Endodermal cell (in vitro differentiated cells): ENCODE measurements around the gene OSBPL7. TPM values are rescaled to one million over a fixed set of nuclear protein-coding genes. Genes with fewer than 3 reads are reported as not detected.

Experiments used
- DNase-seq: peaks from one replicate; pipeline ENCODE4 v3.0.0-alpha.2; 2017
- H3K27ac ChIP-seq: 2 replicates; pipeline ENCODE4 v1.5.1; 2013; ENCODE audit warnings: mild to moderate bottlenecking, low read depth, low read length, moderate library complexity
- H3K27me3 ChIP-seq: 2 replicates; pipeline ENCODE4 v1.6.1; 2013; ENCODE audit warnings: mild to moderate bottlenecking, low read length, moderate library complexity; ENCODE audit not compliant: insufficient read depth, control insufficient read depth, poor library complexity, severe bottlenecking
- H3K36me3 ChIP-seq: 2 replicates; pipeline ENCODE4 v1.7.0; 2013; ENCODE audit warnings: mild to moderate bottlenecking, low read length, moderate library complexity; ENCODE audit not compliant: control insufficient read depth, insufficient read depth
- H3K4me1 ChIP-seq: one replicate; pipeline ENCODE4 v1.7.0; 2013; ENCODE audit warnings: low read length; ENCODE audit not compliant: control insufficient read depth, insufficient read depth
- H3K4me3 ChIP-seq: 2 replicates; pipeline ENCODE4 v1.5.1; 2013; ENCODE audit warnings: mild to moderate bottlenecking, low read length, moderate library complexity
- H3K9ac ChIP-seq: 2 replicates; pipeline ENCODE4 v1.6.1; 2013; ENCODE audit warnings: mild to moderate bottlenecking, low read length, moderate library complexity; ENCODE audit not compliant: poor library complexity, severe bottlenecking; ENCODE audit errors: extremely low read depth
- H3K9me3 ChIP-seq: 2 replicates; pipeline ENCODE4 v1.6.1; 2013; ENCODE audit warnings: mild to moderate bottlenecking, low read length, moderate library complexity; ENCODE audit not compliant: control insufficient read depth
- H3K27ac Mint-ChIP-seq: 2 replicates; pipeline ENCODE4 v1.8.0; 2020; ENCODE audit warnings: mixed read lengths
- H3K27me3 Mint-ChIP-seq: 2 replicates; pipeline ENCODE4 v1.8.0; 2021; ENCODE audit warnings: mild to moderate bottlenecking, mixed read lengths; ENCODE audit not compliant: insufficient read depth
- H3K36me3 Mint-ChIP-seq: 2 replicates; pipeline ENCODE4 v1.8.0; 2020; ENCODE audit warnings: low read depth, mixed read lengths
- H3K4me1 Mint-ChIP-seq: 2 replicates; pipeline ENCODE4 v1.8.0; 2020; ENCODE audit warnings: mixed read lengths
- H3K4me3 Mint-ChIP-seq: 2 replicates; pipeline ENCODE4 v1.8.0; 2020; ENCODE audit warnings: mild to moderate bottlenecking, moderate library complexity, mixed read lengths
- H3K9me3 Mint-ChIP-seq: 2 replicates; pipeline ENCODE4 v1.8.0; 2020; ENCODE audit warnings: mild to moderate bottlenecking, mixed read lengths
- CTCF ChIP-seq: fragments of 200-600 bp; sonication (generic); conservative IDR thresholded peaks from 2 replicates; pipeline ENCODE4 v1.5.0; 2021; ENCODE audit warnings: antibody characterized with exemption, mild to moderate bottlenecking
- WGBS, 2 experiments: methylation state at CpG; one replicate each; pipeline versions ENCODE4 v1.1.5 to v1.1.7; 2013; ENCODE audit warnings: missing lambda C conversion rate in 2 of 2, mixed read lengths in 1 of 2; ENCODE audit not compliant: insufficient coverage in 1 of 2, insufficient read length in 1 of 2; 5-methylcytosine and 5-hydroxymethylcytosine counted together
- total RNA-seq, 2 donors: library from RNA; stranded (reverse); fragmentation: NEBNext Ultra II Directional in 1 of 2; extraction: Animal tissue kit (Norgen Biotek cat#: 25700) in 1 of 2; gene quantifications; 2 replicates in 1 of 2; 3 replicates in 1 of 2; pipeline ENCODE4 v1.2.1, GENCODE V29; 2021

The OSBPL7 gene
- total RNA-seq, 2 donors from 2014 or later, result 11.4 to 15.5 TPM

DNA sequence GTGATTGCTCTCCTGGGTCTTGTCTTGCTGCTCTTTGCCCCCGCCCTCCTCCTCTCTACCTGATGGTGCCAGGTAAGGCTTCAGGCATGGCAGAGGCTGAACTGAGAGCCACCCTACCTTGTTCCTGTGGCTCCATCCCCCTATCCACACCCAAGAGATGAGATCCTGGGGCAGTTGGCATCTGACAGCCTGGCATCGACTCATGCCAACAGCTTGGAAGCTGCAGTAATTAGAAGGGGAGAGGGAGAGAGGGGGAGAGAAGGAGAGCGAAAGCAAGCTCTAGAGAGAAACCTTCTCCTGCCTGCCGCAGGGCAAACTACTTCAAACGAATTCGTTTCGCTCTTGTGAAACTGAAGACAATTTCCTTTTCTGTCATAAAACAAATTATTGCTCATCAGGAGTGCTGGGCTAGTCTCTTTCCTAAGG, 43.2 kb upstream of the OSBPL7 start:
- peaks cover 18% of the 10 kb centered on the region for H3K27me3 ChIP-seq
- no peak overlapping the region for H3K9ac ChIP-seq
- no peaks in the 10 kb centered on the region for H3K9me3 Mint-ChIP-seq
- 76 to 88% methylated on average over 6 to 7 of the region's 7 CpGs for WGBS, 2 experiments
- H3K36me3 ChIP-seq, result no peaks in the 10 kb centered on the region
- H3K4me1 ChIP-seq, result no peaks in the 10 kb centered on the region
- no peaks in the 10 kb centered on the region for H3K9me3 ChIP-seq
- no peak overlapping the region for H3K4me3 Mint-ChIP-seq
- no peak for DNase-seq
- no peaks in the 10 kb centered on the region for H3K36me3 Mint-ChIP-seq
- H3K4me1 Mint-ChIP-seq, result peaks cover 8% of the 10 kb centered on the region
- no peak overlapping the region for H3K4me3 ChIP-seq
- no peak overlapping the region for H3K27ac Mint-ChIP-seq
- TF ChIP-seq CTCF, result no peak
- no peak overlapping the region for H3K27ac ChIP-seq
- peaks cover 53% of the 10 kb centered on the region for H3K27me3 Mint-ChIP-seq

- H3K27me3 ChIP-seq, result peaks cover 18% of the 10 kb centered on the region
- Mint-ChIP-seq H3K4me1 (peaks cover 6% of the 10 kb centered on the region), H3K27ac (no peak overlapping the region), H3K4me3 (no peak overlapping the region), H3K36me3 (no peaks in the 10 kb centered on the region), H3K27me3 (peaks cover 42% of the 10 kb centered on the region), H3K9me3 (no peaks in the 10 kb centered on the region)
- no peak overlapping the region for H3K27ac ChIP-seq
- H3K9me3 ChIP-seq, result no peaks in the 10 kb centered on the region
- no peaks in the 10 kb centered on the region for H3K36me3 ChIP-seq
- no peak overlapping the region for H3K4me3 ChIP-seq
- no peak for TF ChIP-seq CTCF
- H3K9ac ChIP-seq, result no peak overlapping the region
- 88 to 97% methylated on average over 6 to 7 of the region's 7 CpGs for WGBS, 2 experiments
- no peaks in the 10 kb centered on the region for H3K4me1 ChIP-seq
- DNase-seq, result no peak
Observed at GRCh38 chr17:47862621-47863440, 41.2 kb upstream of the OSBPL7 start.

- no peak for TF ChIP-seq CTCF
- Mint-ChIP-seq H3K4me1 (peaks cover 18% of the 10 kb centered on the region), H3K9me3 (no peaks in the 10 kb centered on the region), H3K36me3 (no peaks in the 10 kb centered on the region), H3K27ac (no peak overlapping the region), H3K27me3 (peaks cover 35% of the 10 kb centered on the region), H3K4me3 (no peak overlapping the region)
- no peak overlapping the region for H3K9ac ChIP-seq
- H3K27me3 ChIP-seq, result peaks cover 12% of the 10 kb centered on the region
- no peaks in the 10 kb centered on the region for H3K36me3 ChIP-seq
- no peak overlapping the region for H3K4me3 ChIP-seq
- 100% methylated on average over 1 to 3 of the region's 5 CpGs for WGBS, 2 experiments
- DNase-seq, result no peak
- H3K9me3 ChIP-seq, result no peaks in the 10 kb centered on the region
- no peaks in the 10 kb centered on the region for H3K4me1 ChIP-seq
- no peak overlapping the region for H3K27ac ChIP-seq
Observed at GRCh38 chr17:47860386-47860785, 38.8 kb upstream of the OSBPL7 start.
